NCI-H460 (cell line): ENCODE results near the gene SIL1. TPM values are rescaled to one million over a fixed set of nuclear protein-coding genes. Genes with fewer than 3 reads are reported as not detected.

ENCODE experiments used
- DNase-seq: peaks from one replicate; pipeline ENCODE4 v3.0.0-alpha.2; 2016; ENCODE audit warnings: low read depth; ENCODE audit errors: extremely low read depth
- small RNA-seq, 2 experiments: library from RNA; depleted of rRNA; stranded (forward); fragments of <200 nt; gene quantifications; one replicate each; pipeline ENCODE3, GENCODE V24; 2014
- total RNA-seq: library from RNA; depleted of rRNA; stranded (reverse); fragments of >200 nt; shearing (Covaris generic); gene quantifications from 2 replicates; pipeline ENCODE4 v1.2.3, GENCODE V29; 2014; rRNA removed

Gene SIL1
- total RNA-seq, 1 experiment from 2014 or later: 54.9 TPM

DNA sequence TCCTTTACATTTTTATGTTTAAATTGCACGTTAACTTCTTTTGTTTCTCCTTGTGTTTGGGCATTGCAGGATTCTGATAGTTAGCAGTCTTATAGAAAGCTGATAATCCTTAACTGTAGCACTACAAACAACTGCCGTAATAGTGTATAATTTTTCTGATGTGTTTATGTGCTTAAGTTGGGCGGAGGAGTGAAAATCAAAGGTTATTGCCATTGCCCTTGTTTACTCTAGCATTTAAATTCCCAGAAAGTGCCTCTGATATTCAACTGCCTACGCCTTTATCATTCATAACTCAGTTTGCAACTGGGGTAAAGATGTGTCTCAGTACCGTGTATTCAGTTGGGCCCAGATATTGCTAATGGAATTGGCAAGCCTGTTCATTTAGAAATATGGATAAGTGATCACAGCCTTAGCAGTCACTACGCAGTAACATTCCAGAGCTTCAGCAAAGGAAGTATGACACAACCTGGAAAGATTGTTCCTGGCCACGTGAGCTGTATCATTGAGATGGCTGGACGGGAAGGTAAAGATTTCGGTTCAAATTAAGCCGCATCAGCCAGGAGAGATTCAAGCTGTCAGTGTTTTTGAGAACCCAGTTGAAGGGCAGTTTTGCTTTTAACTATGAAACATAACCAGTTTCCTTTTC, 294.9 kb downstream of the SIL1 start:
- DNase-seq: no peak

DNA sequence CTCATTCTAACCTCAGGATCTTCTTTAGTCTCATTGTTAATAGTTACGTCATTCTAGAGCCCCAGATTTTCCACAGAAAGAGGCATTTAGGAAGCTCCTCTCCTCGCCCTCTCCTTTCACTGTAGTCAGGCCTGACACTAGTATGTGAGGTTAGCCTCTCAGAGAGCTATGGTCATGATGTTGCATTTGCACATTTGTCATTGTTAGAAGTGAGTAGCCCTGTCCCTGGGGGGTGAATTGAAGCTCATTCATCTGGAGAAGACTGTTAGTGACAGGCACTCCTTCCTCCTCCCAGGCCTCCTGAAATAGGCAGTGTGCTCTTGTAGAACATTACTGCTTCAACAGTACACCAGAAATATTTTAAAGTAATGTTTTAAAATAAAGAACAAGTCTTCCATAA, 296.5 kb downstream of the SIL1 start:
- DNase-seq: no peak

DNA sequence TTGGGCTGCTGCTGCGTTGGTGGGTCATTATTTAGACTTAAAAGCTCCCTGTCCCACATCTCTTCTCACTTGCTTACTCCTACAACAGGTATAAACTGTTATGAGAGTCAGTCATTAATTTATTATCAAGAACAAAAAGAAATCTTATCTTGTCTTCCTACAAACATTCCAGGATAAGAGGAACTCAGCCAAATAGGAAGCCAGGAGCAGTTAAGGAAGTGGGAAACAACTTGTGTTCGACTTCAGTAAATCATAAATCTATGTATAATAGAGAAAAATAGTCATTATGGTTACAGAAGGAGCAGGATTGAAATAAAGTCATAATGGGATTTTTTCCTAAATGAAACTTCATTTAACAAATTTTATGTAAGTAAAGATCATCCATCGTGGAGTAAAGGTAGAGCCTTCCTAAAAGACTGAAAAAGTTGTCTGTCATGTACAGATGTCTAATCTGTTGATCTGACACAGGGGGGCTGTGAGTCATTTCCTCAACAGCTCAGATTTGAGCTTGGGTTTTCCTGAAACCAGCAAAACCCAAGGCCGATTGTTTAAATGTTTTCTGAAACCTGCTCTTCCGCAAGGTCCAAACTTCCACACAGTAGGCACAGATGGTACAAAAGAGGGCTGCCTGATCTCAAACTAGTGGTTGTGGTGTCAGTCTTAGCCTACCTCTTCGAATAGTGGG, 297.7 kb downstream of the SIL1 start:
- DNase-seq: no peak

DNA sequence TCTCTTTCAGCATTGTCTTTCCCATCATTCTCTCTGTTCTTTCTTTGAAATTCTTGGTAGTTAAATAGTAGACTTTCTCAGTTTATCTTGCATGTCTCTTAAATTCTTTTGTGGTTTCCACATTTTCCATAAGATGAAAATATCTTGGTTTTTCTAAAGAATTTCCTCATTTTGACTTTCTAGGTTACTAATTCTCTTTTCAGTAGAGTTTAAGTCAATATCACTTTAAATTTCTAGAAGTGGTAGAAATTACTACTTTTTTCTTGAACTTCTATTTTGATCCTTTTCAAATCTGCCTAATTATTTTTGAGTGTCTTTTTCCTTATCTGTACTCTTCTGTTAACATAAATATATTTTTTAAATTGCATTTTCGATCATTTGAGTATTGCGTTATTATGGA, 299.4 kb downstream of the SIL1 start:
- DNase-seq: no peak

DNA sequence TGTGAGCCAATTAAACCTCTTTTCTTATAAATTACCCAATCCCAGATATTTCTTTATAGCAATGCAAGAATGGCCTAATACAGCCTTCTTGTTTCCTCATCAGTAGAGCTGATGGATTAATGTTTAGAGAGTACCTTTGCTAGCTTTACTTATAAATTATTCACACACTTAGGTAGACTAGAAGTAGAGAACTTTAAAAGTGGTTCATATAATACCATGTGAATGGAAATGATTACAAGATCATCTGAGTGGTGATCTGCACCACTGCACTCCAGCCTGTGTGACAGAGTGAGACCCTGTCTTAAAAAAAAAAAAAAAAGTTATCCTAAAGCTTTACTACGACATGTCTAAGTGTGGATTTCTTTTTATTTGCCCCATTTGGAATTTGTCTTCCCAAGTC, 299.9 kb downstream of the SIL1 start:
- no peak for DNase-seq

Small RNAs within 50 kb of the gene (small RNA-seq; reads per million reads assigned to genes)
- gene RNU6-572P: 0 reads per million in 2 experiments

Other genes with a start within 250 kb of the SIL1 start
- 344 and 359 TPM in 2 replicates for gene MATR3, start 95.4 kb upstream of the SIL1 start, total RNA-seq
- gene PAIP2, start 143.5 kb upstream of the SIL1 start, total RNA-seq: 105 and 120 TPM in 2 replicates
- not detected in 2 replicates for gene SLC23A1, start 184.9 kb upstream of the SIL1 start, total RNA-seq
- gene MZB1, start 191.5 kb upstream of the SIL1 start, total RNA-seq: 0.10 and 0.52 TPM in 2 replicates
- gene PROB1, start 196.7 kb upstream of the SIL1 start, total RNA-seq: 1.5 and 1.8 TPM in 2 replicates
- gene SPATA24, start 205.7 kb upstream of the SIL1 start, total RNA-seq: 8.6 and 12.7 TPM in 2 replicates
- 2.2 and 8.8 TPM in 2 replicates for gene DNAJC18, start 241.2 kb upstream of the SIL1 start, total RNA-seq